ENCODE data around the gene NBDY.

- TF ChIP-seq CTCF (IDR thresholded peaks at IDR 0.05; ENCODE audit: borderline replicate concordance, extremely low read depth, low read length, poor library complexity, severe bottlenecking) (no peak), EZH2 (IDR thresholded peaks at IDR 0.05; ENCODE audit: borderline replicate concordance, low read depth, low read length, severe bottlenecking) (no peak)
Observed at GRCh38 chrX:56728321-56728720, 722 bp upstream of the NBDY start.

Measured in DND-41 (cell line).